GM21390 (cell line): ENCODE measurements around the gene PAGR1.
"Not testable (repeated sequence)": the region's sequence is repeated elsewhere in the genome, so short reads cannot be mapped to it uniquely, and the experiment has no call there.

ENCODE experiments used
- ATAC-seq: cut with Tn5 transposase; IDR thresholded peaks from one replicate; pipeline ENCODE4 v1.9.1; 2021; ENCODE audit not compliant: unreplicated experiment

PAGR1 gene

DNA sequence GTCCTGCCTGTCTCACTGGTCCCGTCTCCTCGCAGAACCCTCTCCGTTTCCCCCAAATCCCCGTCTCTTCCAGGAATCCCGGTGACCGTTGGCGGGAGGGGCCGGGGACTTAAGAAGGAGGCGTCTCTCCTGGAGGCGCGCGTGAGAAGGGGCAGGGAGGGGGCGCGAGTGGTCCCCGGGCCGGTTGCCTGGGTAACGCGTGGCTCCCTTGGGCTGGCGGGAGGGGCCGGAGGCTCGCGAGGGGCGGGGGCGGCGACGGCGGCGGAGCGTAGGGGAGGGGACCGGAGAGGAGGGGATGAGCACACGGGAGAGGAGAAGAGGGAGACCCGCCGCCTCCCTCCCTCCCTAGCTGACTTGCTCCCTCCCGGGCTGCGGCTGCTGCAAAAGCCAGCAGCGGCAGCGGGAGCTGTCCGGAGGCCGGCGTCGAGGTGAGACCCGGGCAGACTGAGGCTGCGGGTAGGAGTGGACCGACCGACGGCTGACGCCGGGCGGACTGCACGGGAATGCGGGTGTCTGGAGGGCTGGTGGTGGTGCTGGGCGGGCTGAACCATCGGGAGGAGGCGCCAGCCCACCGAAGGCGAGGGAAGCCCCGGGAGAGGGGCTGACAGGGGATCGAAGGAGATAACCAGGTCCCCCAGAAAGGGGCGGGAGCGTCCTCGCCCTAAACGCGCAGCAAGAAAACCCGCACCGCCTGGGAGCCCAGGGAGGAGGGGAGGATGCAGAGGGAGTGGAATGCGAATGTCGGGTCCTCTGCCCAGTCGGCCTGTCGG lies 3.9 kb upstream of the PAGR1 start, which contains the start of gene PRRT2:
PRRT2 (plus strand) TSS at position 298 of the 770 bp plus-strand sequence. CDS start 862 bp downstream, outside the sequence.
- no peak for ATAC-seq

DNA sequence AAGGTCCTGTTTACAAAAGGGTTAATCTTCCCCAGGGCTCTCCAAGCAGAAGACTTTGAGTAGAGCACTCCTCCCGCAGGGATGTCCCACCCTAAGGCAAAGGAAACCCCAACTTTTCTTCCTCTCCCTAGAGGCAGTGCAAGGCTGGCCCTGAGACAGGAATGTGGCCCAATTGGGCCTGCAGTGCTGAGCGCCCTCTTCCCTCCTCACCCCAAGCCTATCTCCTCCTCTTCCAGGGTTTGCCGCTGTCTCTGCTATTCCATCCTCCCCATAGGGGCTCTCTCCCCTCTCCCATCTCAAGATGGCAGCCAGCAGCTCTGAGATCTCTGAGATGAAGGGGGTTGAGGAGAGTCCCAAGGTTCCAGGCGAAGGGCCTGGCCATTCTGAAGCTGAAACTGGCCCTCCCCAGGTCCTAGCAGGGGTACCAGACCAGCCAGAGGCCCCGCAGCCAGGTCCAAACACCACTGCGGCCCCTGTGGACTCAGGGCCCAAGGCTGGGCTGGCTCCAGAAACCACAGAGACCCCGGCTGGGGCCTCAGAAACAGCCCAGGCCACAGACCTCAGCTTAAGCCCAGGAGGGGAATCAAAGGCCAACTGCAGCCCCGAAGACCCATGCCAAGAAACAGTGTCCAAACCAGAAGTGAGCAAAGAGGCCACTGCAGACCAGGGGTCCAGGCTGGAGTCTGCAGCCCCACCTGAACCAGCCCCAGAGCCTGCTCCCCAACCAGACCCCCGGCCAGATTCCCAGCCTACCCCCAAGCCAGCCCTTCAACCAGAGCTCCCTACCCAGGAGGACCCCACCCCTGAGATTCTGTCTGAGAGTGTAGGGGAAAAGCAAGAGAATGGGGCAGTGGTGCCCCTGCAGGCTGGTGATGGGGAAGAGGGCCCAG lies 3.0 kb upstream of the PAGR1 start:
- ATAC-seq: no peak

DNA sequence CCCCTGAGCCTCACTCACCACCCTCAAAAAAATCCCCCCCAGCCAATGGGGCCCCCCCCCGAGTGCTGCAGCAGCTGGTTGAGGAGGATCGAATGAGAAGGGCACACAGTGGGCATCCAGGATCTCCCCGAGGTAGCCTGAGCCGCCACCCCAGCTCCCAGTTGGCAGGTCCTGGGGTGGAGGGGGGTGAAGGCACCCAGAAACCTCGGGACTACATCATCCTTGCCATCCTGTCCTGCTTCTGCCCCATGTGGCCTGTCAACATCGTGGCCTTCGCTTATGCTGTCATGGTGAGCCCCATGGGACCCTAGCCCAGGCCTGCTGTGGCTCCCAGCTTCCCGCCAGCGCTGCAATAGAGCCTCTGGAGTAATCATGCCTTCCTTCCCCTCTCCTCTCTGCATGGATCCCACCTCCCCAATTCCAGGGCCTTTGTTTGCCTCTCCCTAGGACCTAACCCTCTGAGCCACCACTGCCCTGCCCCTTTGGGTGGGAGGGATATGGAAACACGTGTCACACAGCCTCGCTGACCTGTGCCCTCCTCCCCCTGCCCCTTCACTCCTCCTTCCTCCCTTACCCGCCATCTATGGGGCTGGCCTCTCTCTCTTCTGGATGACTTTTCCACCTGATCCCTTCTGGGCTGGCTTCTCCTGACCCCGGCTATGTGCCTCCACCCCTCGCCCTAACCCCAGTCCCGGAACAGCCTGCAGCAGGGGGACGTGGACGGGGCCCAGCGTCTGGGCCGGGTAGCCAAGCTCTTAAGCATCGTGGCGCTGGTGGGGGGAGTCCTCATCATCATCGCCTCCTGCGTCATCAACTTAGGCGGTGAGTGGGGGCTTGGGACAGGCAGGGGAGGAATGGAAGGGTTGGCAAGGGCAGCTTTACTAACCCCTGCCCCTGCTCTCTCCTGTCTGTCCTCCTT lies 2.0 kb upstream of the PAGR1 start:
- ATAC-seq: no peak

DNA sequence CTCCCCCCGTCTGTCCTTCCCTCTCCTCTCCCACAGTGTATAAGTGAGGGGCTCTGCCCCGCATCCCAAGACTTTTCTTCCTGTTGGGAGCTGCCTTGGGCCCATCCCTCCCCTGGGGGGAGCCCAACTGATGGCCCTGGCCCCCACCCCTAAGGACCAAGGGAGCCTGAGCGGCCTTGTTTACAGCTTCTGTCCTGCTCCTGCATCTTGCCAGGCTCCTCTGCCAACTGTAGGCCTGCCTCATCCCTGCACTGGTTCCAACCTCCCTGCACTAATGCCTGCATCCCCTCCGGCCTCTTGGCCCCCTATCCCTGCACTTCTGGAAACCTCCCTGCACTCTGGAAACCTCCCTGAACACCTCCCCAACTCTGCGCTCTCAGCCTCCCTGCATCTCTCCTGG lies 1.4 kb upstream of the PAGR1 start:
- ATAC-seq: no peak

DNA sequence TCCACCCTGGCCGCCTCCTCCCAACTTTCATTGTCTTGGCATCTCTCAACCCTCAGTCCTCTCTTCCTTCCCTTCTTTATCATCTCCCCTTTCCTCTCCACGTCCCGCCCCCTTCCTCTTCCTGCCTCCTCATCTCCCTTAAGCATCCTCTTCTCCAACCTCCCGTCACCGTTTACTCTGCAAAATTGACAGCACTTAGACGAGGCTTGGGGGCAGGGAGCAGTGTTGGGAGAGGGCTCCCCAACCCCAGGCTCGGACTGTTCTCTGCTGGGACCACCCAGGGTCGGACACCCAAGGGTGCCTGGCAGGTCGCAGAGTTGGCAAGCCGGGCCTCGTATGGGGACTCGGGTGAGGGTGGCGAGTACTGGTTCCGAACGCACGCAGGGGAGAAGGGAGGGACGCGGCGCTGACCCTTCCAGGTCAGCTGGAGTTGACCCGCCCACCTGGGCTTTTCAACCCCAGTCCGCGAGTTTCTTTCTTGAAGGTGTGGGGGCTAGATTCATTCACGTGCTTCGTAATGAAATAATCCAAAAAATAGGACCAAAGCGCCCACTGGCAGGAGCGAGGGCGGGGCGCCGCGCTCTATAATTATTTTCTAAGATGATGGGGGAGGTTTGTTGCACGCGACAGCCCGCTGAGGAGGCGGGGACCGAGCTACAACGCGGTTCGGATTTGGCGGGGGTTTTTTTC lies 775 bp upstream of the PAGR1 start:
- ATAC-seq: no peak

DNA sequence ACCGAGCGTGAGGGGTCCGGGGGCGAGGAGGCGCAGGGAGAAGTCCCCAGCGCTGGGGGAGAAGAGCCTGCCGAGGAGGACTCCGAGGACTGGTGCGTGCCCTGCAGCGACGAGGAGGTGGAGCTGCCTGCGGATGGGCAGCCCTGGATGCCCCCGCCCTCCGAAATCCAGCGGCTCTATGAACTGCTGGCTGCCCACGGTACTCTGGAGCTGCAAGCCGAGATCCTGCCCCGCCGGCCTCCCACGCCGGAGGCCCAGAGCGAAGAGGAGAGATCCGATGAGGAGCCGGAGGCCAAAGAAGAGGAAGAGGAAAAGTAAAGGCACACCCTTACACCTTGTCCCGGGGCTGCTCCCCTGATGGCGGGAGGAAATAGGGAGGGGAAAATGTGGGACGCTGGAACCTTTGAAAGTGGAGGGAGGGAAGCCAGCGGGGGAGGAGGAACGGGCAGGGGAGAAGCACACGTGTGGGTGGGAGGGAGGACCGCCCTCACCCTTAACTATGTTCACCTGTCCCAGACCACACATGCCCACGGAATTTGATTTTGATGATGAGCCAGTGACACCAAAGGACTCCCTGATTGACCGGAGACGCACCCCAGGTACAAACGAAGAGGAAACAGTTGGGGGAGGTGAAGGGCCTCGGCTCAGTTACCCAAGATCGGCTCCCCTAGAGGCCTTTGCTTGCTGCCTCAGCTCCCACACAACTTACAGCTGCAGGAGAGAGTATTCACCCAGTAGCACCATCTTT lies 916 bp downstream of the PAGR1 start:
- peak; percentile 12 for ATAC-seq

DNA sequence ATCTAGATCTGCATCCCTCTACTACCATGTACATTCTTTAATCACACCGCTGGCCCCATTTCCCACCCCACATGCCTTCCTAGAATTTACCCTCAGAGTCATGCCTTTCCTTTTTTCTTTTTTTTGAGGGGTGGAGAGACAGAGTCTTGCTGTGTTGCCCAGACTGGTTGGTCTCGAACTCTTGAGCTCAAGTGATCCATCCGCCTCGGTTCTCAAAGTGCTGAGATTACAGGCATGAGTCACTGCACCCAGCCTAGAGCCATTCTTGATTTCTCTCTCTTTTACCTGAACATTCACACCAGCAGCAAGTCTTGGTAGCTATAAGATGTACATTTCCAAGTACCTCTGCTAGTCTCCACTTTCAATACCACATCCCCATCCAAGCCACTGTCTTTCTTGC lies 2.1 kb downstream of the PAGR1 start:
- no peak for ATAC-seq

DNA sequence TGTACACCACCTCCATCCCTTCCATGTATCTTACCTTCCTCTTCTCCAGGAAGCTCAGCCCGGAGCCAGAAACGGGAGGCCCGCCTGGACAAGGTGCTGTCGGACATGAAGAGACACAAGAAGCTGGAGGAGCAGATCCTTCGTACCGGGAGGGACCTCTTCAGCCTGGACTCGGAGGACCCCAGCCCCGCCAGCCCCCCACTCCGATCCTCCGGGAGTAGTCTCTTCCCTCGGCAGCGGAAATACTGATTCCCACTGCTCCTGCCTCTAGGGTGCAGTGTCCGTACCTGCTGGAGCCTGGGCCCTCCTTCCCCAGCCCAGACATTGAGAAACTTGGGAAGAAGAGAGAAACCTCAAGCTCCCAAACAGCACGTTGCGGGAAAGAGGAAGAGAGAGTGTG lies 3.6 kb downstream of the PAGR1 start:
- ATAC-seq: no peak

DNA sequence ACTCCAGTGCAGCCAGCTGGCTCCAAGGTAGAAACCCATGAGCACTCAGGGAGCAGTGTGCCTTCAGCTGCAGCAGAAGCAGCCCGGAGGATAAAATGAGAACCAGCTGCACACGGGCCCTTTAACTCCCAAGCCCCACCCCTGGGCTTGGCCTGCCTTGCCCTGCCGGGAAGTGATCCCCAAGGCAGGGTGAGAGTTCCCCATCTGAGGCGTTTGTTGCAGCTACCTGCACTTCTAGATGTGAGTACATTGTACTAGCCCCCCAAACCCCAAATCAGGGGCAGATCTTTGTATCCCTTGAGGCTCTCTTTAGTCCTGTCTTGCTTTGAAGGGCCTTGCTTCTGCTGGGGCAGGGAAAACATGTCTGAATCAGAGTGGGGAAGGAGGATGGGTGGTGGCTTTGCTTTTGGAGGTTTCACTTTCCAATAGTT lies 4.3 kb downstream of the PAGR1 start, which contains the start of gene MVP:
MVP (plus strand) TSS at position 192 of the 431 bp plus-strand sequence. CDS start 10,088 bp downstream, outside the sequence.
- no peak for ATAC-seq

DNA sequence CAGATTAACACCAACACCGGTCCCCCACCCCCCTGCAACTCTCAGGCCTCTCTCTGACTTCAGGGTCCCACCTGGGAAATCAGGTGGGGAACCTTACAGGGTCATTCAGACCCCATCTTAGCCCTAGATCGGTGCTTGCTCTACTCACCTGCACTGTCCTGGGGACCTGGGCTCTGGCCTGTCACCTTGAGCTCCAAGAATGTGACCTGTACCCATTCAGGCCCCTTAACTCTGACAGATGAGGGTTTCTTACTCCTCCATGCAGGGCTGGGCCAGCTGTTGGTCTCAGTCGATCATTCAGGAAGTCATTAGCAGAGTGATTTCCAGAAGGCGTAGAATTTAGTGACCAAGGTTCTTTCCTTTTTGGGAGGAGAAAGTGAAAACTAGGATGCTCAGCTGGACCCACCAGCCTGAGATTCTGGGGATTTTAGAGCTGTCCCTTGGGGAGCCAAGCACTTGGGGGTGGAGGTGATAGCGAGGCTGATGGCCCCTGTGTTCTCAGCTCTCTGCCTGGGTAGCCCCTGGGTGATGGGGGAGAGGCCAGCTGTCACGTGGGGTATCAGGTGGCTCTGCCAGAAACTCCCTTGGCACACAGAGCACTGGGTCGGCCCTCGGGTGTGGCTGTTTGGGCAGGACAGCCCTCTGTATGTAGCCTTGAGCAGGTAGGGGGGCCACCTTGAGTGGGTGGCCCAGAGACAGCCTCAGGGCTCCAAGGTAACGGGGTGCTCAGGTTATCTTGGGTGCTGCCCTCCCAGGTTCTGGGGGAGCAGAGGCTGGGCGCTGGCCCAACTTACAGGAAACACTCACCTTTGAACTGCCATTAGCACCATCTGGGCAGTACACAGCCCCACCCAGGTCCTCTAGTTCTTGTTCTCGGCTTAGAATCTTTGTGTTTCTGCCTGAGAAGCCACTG lies 5.0 kb downstream of the PAGR1 start:
- ATAC-seq: peak; percentile 39

DNA sequence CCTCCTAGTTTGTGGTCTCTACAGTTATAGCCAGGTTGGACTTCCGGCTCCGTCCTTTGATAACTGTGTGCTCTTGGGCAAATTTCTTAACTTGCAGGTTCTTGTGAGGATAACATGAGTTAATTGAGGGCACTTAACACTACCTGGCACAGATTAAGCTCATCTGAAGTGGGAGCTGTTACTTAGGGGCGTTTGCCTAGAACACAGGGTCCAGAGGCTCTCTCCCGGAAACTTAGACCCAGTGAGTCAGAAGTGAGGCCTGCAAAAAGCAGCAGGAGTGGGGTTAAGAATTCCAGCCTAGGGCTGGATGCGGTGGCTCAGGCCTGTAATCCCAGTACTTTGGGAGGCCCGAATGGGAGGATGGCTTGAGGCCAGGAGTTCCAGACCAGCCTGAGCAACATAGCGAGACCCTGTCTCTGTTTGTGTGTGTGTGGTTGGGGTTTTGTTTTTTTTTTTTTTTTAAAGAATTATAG lies 5.7 kb downstream of the PAGR1 start:
- no peak for ATAC-seq

DNA sequence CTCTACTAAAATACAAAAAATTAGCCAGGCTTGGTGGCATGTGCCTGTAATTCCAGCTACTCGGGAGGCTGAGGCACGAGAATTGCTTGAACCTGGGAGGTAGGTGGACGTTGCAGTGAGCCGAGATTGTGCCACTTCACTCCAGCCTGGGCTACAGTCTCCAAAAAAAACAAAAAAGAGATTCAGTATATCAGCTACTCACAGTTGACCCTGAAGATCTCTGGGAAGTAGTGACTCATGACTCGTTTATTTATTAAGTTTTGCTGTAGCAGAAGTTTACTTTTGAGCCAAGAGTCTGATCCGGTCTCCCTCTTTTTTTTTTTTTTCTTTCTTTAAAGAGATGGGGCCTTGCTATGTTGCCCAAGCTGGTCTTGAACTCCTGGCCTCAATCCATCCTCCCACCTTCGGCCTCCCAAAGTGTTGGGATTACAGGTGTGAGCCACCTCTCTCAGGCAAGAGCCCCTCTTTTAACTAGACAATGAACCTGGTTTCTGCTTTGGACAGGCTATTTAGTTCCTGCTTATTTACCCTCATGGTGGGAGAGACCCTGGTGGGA lies 8.7 kb downstream of the PAGR1 start:
- no peak for ATAC-seq

DNA sequence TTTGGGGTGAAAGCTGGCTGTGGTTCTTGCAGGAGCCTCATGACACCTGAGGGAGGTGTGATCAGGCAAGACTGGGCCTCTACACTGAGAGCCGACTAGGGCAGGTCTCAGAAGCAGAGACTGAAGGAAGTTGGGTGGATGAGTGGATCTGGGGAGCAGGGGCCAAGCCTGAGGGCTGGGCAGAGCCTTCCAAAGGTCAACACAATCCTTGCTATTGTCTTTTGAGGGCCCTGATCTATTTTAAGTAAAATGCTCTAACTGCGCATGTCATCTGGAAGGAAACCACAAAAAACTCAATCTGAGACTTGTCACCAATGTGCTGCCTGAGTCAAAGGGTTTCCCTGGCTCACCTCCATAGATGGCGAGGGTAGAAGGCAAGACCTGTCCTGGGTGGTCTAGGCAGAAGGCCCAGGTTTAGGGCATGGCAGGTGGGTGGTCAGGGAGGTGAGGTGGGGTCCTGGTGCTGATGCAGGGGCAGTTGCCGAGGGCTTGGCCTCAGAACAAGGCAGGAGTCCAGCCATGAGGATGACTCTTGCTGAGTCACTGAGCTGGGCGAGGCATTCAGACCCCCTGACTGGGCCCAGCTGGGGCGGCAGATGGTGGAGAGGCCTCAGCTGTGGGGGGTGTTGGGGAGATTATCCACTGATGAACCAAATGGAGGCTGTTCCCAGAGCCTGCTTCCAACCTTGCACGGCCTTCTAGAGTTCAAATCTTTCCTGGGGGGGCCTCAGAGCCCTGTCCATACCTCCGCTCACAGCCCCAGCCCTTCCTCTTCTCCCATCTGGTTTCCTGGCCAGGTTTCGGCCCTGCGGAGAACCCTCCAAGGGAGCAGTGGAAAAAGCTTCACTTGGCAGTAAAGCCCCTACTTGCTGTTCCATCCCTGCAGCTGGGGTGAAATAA lies 9.4 kb downstream of the PAGR1 start:
- no peak for ATAC-seq

DNA sequence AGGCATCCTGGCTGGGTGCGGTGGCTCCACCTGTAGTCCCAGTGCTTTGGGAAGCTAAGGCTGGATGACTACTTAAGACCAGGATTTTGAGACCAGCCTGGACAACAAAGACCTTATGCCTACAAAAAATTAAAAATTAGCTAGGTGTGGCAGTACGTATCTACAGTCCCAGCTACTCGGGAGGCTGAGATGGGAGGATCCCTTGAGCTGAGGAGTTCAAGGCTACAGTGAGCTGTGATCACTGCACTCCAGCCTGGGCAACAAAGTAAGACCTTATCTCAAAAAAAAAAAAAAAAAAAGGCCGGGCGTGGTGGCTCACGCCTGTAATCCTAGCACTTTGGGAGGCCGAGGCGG lies 10.4 kb downstream of the PAGR1 start:
- no peak for ATAC-seq

DNA sequence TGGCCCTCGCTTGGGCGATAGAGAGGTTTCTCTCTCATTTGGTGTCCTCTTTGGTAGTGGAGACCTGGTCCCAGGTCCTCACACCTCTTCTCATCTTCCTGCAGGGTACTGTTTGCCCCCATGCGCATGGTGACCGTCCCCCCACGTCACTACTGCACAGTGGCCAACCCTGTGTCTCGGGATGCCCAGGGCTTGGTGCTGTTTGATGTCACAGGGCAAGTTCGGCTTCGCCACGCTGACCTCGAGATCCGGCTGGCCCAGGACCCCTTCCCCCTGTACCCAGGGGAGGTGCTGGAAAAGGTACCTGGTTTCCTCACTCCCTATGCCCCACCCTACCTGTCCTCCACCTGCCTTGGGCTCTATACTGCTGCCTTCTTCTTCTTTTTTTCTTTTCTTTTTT lies 14.8 kb downstream of the PAGR1 start:
- no peak for ATAC-seq

DNA sequence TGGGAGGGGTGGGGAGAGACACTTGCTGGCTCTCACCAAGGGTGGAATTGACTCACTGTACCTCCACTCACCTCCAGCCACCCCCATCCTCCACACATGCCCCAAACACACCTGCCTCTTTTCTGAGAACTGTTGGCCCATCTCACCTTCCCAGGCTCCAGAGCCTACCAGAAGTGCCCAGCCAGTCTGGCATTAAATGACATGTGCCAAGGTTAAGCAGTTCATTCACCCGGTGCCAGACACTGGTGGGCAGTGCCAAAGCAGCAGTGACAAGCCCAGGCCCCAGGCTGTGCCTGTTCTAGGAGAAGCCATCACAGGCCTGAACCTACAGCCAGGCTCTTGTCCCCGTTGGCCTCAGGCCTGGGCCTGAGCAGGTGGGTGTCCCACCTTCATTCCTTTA lies 15.5 kb downstream of the PAGR1 start:
- no peak for ATAC-seq

DNA sequence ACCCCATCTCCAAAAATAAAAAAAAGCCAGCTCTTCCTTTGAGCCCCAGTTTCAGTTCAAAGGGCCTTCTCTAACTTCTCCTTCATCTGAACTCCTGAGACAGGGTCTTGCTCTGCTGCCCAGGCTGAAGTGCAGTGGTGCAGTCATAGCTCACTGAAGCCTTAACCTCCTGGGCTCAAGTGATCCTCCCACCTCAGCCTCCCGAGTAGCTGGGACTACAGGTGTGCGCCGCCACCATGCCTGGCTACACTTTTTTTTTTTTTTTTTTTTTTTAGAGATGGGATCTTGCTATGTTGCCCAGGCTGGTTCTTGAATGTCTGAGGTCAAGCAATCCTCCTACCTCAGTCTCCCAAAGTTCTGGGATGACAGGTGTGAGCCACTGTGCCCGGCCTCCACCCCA lies 17.3 kb downstream of the PAGR1 start:
- not testable (repeated sequence) for ATAC-seq
